ENCODE results near the gene STRN4.

- no peak for TF ChIP-seq CTCF (conservative IDR thresholded peaks at IDR 0.05)
- TF ChIP-seq ZFX (IDR thresholded peaks at IDR 0.05) = no peak
These were observed 15.2 kb downstream of the STRN4 start for GRCh38 chr19:46731007-46731501.

Measured in C4-2B (cell line).